Astrocyte (in vitro differentiated cells and primary cell): ENCODE data around the gene MRPL41.

Experiments
- CTCF ChIP-seq: IDR thresholded peaks from 2 replicates; pipeline ENCODE4 v1.5.1; 2011; ENCODE audit warnings: low read depth, mild to moderate bottlenecking, inconsistent platforms, low read length, moderate library complexity; ENCODE audit not compliant: insufficient read depth
- EZH2 ChIP-seq: IDR thresholded peaks from 2 replicates; pipeline ENCODE4 v1.6.1; 2012; ENCODE audit warnings: mild to moderate bottlenecking, low read length, inconsistent platforms; ENCODE audit not compliant: insufficient read depth

DNA sequence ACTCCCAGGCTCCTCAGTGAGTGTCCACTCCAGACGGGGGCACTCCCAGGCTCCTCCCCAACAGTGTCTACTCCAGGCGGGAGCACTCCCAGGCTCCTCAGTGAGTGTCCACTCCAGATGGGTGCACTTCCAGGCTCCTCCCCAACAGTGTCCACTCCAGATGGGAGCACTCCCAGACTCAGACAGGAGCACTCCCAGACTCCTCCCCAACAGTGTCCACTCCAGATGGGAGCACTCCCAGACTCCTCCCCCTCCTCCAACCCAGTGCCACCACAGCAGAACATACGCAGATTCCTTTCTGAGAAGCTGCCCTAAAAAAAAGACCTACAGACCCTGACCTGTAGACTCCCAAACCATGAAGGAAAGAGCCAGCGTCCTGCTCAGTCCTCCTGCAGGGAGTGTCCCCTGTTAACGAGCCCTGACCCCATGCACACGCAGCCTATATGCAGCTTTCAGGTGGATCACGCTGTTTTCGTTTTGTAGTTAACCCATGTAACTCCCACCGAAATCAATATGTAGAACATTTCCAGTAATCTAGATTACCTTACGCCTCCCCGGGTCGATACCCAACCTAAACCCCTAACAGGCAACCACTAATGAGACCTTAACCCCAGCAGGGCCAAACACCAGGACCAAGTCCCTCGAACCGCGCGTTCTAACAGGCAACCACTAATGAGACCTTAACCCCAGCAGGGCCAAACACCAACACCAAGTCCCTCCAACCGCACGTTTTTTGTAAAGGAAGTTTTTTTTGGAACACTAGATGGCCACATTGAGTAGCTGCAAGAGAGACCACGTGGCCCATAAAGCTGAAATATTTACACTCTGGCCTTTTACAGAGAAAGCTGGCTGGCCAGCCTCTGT is 17.2 kb upstream of the MRPL41 start:
- TF ChIP-seq CTCF (peak; percentile 55), EZH2 (no peak)
